CD14-positive monocyte (primary cell): Measurements from ENCODE around the gene ATXN1L. TPM values are rescaled to one million over a fixed set of nuclear protein-coding genes. Genes with fewer than 3 reads are reported as not detected.

Experiments used
- DNase-seq, 3 donors: peaks; one replicate each; pipeline ENCODE4 v3.0.0-alpha.2; 2011 to 2022
- H2AFZ ChIP-seq: 2 replicates; pipeline ENCODE4 v1.6.0; 2012; ENCODE audit warnings: mild to moderate bottlenecking, low read depth, low read length, inconsistent platforms; ENCODE audit not compliant: insufficient read depth, poor library complexity, severe bottlenecking
- H3K27ac ChIP-seq, 2 donors: 1 replicate in 1 of 2; 2 replicates in 1 of 2; pipeline ENCODE4 v1.5.1; 2012 to 2013; ENCODE audit warnings: low read length in 2 of 2, control low read depth in 1 of 2, inconsistent platforms in 1 of 2, low read depth in 1 of 2, mild to moderate bottlenecking in 1 of 2
- H3K27me3 ChIP-seq, 2 donors: one replicate each; pipeline versions ENCODE4 v1.6.0 to v1.6.1; 2011 to 2013; ENCODE audit warnings: low read length in 2 of 2; ENCODE audit not compliant: control insufficient read depth in 2 of 2, insufficient read depth in 2 of 2
- H3K36me3 ChIP-seq, 2 donors: replicated peaks in 1 of 2; 1 replicate in 1 of 2; 2 replicates in 1 of 2; pipeline versions ENCODE4 v1.5.1 to v1.6.1; 2012 to 2013; ENCODE audit warnings: low read length in 2 of 2, control low read depth in 1 of 2, inconsistent platforms in 1 of 2, mild to moderate bottlenecking in 1 of 2; ENCODE audit not compliant: insufficient read depth in 2 of 2, control insufficient read depth in 1 of 2
- H3K4me1 ChIP-seq, 2 donors: 1 replicate in 1 of 2; 2 replicates in 1 of 2; pipeline versions ENCODE4 v1.5.1 to v1.6.1; 2012 to 2013; ENCODE audit warnings: low read length in 2 of 2, control low read depth in 1 of 2, inconsistent platforms in 1 of 2, mild to moderate bottlenecking in 1 of 2, moderate library complexity in 1 of 2; ENCODE audit not compliant: insufficient read depth in 2 of 2, control insufficient read depth in 1 of 2
- H3K4me2 ChIP-seq: replicated peaks from 2 replicates; pipeline ENCODE3; 2012; ENCODE audit warnings: low read length, moderate library complexity, mild to moderate bottlenecking; ENCODE audit not compliant: poor library complexity, severe bottlenecking; ENCODE audit errors: extremely low read depth
- H3K4me3 ChIP-seq, 3 experiments: fragments of 200-600 bp in 1 of 3; sonication (generic) in 1 of 3; replicated peaks in 1 of 3; 1 replicate in 2 of 3; 2 replicates in 1 of 3; pipeline ENCODE4 v1.5.1; 2011 to 2013; ENCODE audit warnings: low read length in 3 of 3, mild to moderate bottlenecking in 3 of 3, control low read depth in 2 of 3, low read depth in 2 of 3, inconsistent platforms in 1 of 3, moderate library complexity in 1 of 3
- H3K79me2 ChIP-seq: 2 replicates; pipeline ENCODE4 v1.6.0; 2012; ENCODE audit warnings: mild to moderate bottlenecking, control low read depth, inconsistent platforms, low read length, moderate library complexity; ENCODE audit not compliant: insufficient read depth
- H3K9ac ChIP-seq: 2 replicates; pipeline ENCODE4 v1.6.0; 2017; ENCODE audit warnings: low read length, mild to moderate bottlenecking; ENCODE audit not compliant: insufficient read depth, poor library complexity, severe bottlenecking
- H3K9me3 ChIP-seq, 2 donors: replicated peaks in 1 of 2; 1 replicate in 1 of 2; 2 replicates in 1 of 2; pipeline versions ENCODE4 v1.5.1 to v1.6.1; 2012 to 2013; ENCODE audit warnings: low read length in 2 of 2, control low read depth in 1 of 2; ENCODE audit not compliant: control insufficient read depth in 1 of 2, insufficient read depth in 1 of 2
- H4K20me1 ChIP-seq: 2 replicates; pipeline ENCODE4 v1.6.0; 2012; ENCODE audit warnings: mild to moderate bottlenecking, low read length, control low read depth, moderate library complexity; ENCODE audit not compliant: insufficient read depth
- H3K27ac Mint-ChIP-seq, 7 donors: one replicate each; pipeline ENCODE4 v1.8.0; 2020; ENCODE audit warnings: mild to moderate bottlenecking in 7 of 7, mixed read lengths in 7 of 7, moderate library complexity in 6 of 7, inconsistent platforms in 2 of 7
- H3K27me3 Mint-ChIP-seq, 3 donors: one replicate each; pipeline ENCODE4 v1.8.0; 2021 to 2022; ENCODE audit warnings: low read depth in 3 of 3, mild to moderate bottlenecking in 3 of 3, mixed read lengths in 3 of 3, moderate library complexity in 3 of 3, inconsistent platforms in 1 of 3
- H3K36me3 Mint-ChIP-seq, 2 donors: one replicate each; pipeline ENCODE4 v1.8.0; 2020; ENCODE audit warnings: mixed read lengths in 2 of 2, inconsistent platforms in 1 of 2, mild to moderate bottlenecking in 1 of 2
- H3K4me1 Mint-ChIP-seq: one replicate; pipeline ENCODE4 v1.8.0; 2020; ENCODE audit warnings: mild to moderate bottlenecking, mixed read lengths
- H3K4me3 Mint-ChIP-seq, 2 donors: one replicate each; pipeline ENCODE4 v1.8.0; 2020; ENCODE audit warnings: mild to moderate bottlenecking in 2 of 2, mixed read lengths in 2 of 2, moderate library complexity in 1 of 2
- H3K9me3 Mint-ChIP-seq, 7 donors: one replicate each; pipeline ENCODE4 v1.8.0; 2020 to 2022; ENCODE audit warnings: mixed read lengths in 7 of 7, mild to moderate bottlenecking in 6 of 7, moderate library complexity in 6 of 7, inconsistent platforms in 2 of 7
- CTCF ChIP-seq: fragments of 200-600 bp; IDR thresholded peaks from one replicate; pipeline ENCODE4 v1.8.0; 2022; ENCODE audit warnings: antibody characterized with exemption, mild to moderate bottlenecking
- WGBS: methylation state at CpG from one replicate; pipeline ENCODE4 v1.1.5; 2013; ENCODE audit warnings: missing lambda C conversion rate; ENCODE audit not compliant: insufficient coverage; 5-methylcytosine and 5-hydroxymethylcytosine counted together
- intact Hi-C, 2 donors: fragments of 100-400 bp; cut with micrococcal nuclease; formaldehyde crosslinking; loops; one replicate each; pipeline versions ENCODE4 v1.15.0 to v1.15.1; 2023
- polyA plus RNA-seq, 3 donors: library from polyadenylated mRNA; depleted of rRNA in 1 of 3; unstranded in 2 of 3; stranded (reverse) in 1 of 3; fragments of 300-500 nt in 2 of 3; fragments of >200 nt in 1 of 3; fragmentation: Illumina TruSeq in 2 of 3; gene quantifications; 1 replicate in 2 of 3; 2 replicates in 1 of 3; pipeline ENCODE4 v1.2.3, GENCODE V29; 2012 to 2021

Gene ATXN1L
- polyA plus RNA-seq, 3 donors: 6.7 to 27.9 (median 10.0) TPM

- Mint-ChIP-seq H3K4me3 (peak overlapping the region; percentile 98 to 99), H3K27me3 (peaks cover 0 to 1% (median 0%) of the 10 kb centered on the region in 3 donors), H3K4me1 (peaks cover 34% of the 10 kb centered on the region), H3K36me3 (peaks cover 2 to 6% of the 10 kb centered on the region in 2 donors), H3K9me3 (no peaks in the 10 kb centered on the region), H3K27ac (peak overlapping the region; percentile 96 to 99 (median 99))
- Histone ChIP-seq H3K27ac (peak overlapping the region; percentile 91 to 93), H4K20me1 (peaks cover 31% of the 10 kb centered on the region), H3K4me2 (peak overlapping the region; percentile 88), H3K36me3 (no peaks in the 10 kb centered on the region), H3K27me3 (no peaks in the 10 kb centered on the region), H3K4me3 (peak overlapping the region; percentile 68 to 98 (median 78)), H2AFZ (peak overlapping the region; percentile 87), H3K9ac (peak overlapping the region; percentile 91), H3K79me2 (peaks cover 57% of the 10 kb centered on the region), H3K4me1 (peaks cover 21 to 43% of the 10 kb centered on the region in 2 donors), H3K9me3 (no peaks in the 10 kb centered on the region)
- peak; percentile 31 to 75 (median 72) for DNase-seq
- no peak for TF ChIP-seq CTCF
- intact Hi-C loops: loop anchor here in 1 of 2 donors (2.0 to 10.0 kb wide), 2 partner anchors 86 to 200 kb away; partner anchors contain the start of genes AP1G1, DHX38 and TXNL4B
- 0% methylated on average over 24 of the region's 31 CpGs for WGBS
Measured at GRCh38 chr16:71894229-71894920, 48.6 kb downstream of the ATXN1L start.

- peak; percentile 97 to 98 (median 98) for DNase-seq
- peak within 1 kb of the TSS; percentile 91 to 93 for H3K27ac ChIP-seq
- Mint-ChIP-seq H3K36me3 (peaks cover 2 to 6% of the 10 kb centered on the region in 2 donors), H3K27me3 (peaks cover 0 to 1% (median 0%) of the 10 kb centered on the region in 3 donors), H3K27ac (peak within 1 kb of the TSS; percentile 96 to 99 (median 99)), H3K4me1 (peaks cover 39% of the 10 kb centered on the region), H3K4me3 (peak within 1 kb of the TSS; percentile 98 to 99), H3K9me3 (no peaks in the 10 kb centered on the region)
- H3K4me1 ChIP-seq: peaks cover 29 to 50% of the 10 kb centered on the region in 2 donors
- peak within 1 kb of the TSS; percentile 87 for H2AFZ ChIP-seq
- peaks cover 64% of the 10 kb centered on the region for H3K79me2 ChIP-seq
- peaks cover 38% of the 10 kb centered on the region for H4K20me1 ChIP-seq
- TF ChIP-seq CTCF: no peak
- H3K27me3 ChIP-seq: no peaks in the 10 kb centered on the region
- H3K4me3 ChIP-seq: peak within 1 kb of the TSS; percentile 68 to 98 (median 78)
- peak within 1 kb of the TSS; percentile 88 for H3K4me2 ChIP-seq
- peak within 1 kb of the TSS; percentile 91 for H3K9ac ChIP-seq
- under 1% methylated on average over 64 of the region's 67 CpGs for WGBS
- H3K36me3 ChIP-seq: no peaks in the 10 kb centered on the region
- intact Hi-C loops: loop anchor here (2.0 to 10.0 kb wide), 4 partner anchors 48 to 200 kb away; partner anchors contain the start of genes AP1G1 (in 2 of the 2), ATXN1L (in 1 of the 2), DHX38 (in 1 of the 2) and TXNL4B (in 1 of the 2)
- no peaks in the 10 kb centered on the region for H3K9me3 ChIP-seq
Measured at GRCh38 chr16:71894921-71895678, 49.3 kb downstream of the ATXN1L start, which contains the start of gene IST1. IST1 (plus strand) TSS chr16:71895531; CDS start chr16:71915641, 20,110 bp downstream.
